NCI-H2196 (cell line): ENCODE data around the gene PCDHGC3.

Experiments
- DNase-seq: peaks from one replicate; lab custom pipeline; 2025; ENCODE audit not compliant: unreplicated experiment; lab: John Stamatoyannopoulos, UW

The PCDHGC3 gene

DNA sequence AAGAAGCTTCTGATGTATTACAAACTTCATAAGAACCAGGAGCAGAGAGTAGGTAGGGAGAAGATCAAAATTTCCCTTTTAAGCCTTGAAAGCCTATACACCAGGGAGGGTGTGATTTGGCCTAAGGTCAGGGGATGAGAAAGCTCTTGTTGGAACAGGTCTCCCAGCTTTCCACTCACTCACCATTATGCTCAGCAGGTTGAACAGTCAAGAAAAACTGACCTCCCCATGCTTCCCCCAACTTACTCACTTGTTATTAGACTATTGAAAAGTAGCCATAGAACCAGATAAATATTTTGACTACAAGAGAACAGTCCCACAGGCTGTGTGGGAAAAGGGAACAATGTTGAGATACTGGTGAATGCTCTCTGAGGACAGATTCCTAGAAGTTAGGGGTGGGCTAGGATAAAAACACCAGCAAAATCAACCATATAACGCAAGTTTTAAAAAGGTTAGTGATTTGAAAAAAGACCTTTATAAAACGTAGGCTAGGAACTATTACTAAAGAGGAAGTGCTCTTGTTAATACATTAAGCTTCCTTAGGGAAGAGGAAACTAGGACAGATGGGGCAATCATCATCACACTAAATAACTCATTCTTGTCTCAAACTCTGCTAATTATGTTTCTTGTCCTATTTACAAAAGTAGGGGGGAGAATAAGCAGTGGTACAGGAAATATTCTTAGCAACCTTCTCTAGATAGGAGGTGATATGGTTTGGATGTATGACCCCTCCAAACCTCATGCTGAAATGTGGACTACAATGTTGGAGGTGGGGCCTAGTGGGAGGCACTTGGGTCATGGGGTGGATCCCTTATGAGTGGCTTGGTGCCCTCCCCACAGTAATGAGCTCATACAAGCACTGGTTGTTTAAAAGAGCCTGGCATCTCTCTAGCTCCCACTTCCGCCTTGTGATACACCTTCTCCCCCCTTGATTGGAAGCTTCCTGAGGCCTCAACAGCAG, 44.1 kb downstream of the PCDHGC3 start:
- no peak for DNase-seq

DNA sequence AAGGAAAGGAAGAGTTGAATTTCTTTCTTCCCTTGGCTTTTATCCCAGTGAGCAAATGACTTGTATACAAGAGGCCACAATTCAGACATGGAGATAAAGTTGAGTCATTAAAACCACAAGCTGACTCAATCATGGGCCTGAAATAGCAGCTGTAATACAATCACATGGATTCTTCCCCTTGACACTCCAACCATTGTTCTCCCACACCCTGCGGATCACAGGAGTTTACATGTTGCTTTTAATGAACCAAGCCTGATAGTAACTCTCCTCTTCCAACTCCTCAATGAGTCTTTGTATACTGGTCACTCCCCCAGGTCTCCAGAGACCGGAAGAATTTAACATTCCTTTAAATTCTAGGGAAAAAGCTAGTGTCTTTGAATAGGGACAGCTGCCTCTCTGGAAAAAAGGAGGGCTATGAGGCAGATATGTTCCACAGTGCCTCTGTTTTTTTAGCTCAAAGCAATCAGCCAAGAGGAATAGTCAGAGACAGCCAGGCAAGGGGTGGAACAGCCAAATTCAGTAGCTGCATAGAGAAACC, 45.5 kb downstream of the PCDHGC3 start:
- peak; percentile 79 for DNase-seq

DNA sequence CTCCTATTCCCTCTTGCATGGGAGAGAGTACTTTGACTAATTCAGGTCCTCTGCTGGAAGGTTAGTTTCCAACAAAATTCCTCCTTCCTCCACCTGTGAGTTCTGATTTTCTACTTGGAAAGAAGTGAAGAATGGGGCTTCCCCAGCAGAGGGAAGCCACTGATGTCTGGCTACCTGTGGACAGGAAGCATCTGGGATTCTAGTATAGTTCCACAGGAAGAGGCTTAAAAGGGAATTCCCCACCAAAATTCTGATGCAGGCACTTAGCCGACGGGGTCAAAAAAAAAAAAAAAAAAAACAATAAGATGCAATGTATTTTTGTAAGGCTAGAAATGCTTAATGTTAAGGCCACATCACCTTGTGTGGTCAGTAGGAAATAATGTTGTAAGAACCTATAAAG, 46.5 kb downstream of the PCDHGC3 start:
- no peak for DNase-seq

DNA sequence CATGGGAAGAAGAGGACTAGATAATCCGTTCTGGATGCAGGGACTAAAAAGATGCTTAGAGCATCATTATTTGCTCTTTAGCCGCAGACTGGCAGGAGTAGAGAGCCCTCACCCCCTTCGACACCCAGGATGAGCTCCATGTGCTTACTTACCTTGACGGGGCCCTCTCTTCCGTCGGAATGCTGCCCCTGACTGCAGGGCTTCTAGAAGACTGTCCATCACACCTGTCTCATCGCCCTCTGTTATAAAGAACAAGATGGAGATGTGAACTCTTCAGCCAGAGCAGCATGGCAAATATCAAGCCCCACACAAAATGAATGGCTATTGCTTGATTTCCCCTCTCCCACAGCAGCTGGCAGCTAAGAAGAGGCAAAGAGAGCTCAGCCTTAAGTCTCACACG, 48.2 kb downstream of the PCDHGC3 start:
- no peak for DNase-seq

DNA sequence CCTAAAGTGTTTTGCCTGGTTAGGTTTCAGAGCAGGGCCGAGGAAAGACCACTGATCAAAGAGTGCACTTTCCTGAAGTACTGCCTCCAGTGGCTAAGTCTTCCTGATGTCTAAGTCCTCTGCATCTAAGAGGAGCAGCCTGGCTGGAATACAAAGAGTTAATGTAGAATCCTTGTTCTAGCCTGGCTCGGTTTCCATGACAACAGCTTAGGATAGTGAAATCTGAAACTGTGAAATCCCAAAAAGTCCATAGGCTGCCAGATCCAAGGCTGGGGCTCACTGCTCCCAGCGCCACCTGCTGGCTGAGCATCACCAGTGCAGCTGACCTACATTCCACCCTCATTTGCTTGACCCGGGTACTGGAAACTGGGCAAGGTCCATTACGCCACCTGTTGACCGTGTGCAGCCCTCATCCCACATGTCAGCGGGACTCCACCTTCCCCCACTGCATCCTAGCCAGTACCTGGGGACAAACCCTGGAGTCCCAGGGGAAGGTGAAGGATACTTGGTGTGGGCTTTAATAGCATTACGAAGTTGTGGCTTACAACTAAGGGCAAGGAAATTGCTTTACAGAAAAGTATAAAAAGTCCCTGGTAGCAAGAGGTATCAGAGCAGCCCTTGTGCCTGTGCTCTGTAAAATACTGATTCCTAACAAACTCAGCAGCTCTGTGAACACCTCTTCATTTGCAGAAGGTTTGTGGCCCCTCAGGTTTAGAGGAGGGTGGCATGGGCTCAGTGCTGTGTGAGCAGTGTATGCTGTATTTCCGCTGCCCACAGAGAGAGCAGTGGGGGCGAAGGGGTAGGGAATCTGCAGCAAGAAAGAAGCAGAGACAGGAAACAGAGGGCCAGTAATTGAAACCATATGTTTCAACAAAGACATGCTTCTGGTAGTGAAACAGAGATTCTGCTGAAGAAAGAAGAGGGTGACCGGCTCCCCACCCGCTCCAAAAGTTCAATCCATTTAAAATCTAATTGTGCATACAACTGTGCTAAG, 49.1 kb downstream of the PCDHGC3 start:
- peak; percentile 92 for DNase-seq

DNA sequence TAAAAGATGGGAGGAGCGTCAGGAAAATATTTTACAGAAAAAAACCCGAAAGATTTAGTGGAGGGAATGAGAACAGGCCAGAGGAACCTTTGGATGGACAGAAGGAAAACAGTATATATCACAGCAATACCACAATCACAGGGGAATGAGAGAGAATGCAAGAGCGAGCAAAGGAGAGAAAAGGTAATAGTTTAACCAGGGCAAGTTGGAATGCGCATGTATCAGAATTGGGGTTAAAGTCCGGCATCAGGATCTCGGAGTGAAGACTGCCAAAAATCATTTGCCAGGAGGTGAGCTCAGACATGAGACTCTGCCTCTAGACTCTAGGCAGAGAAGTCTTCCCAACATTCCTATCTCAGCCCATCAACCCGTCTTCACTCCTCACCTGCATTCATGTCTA, 49.9 kb downstream of the PCDHGC3 start:
- no peak for DNase-seq

DNA sequence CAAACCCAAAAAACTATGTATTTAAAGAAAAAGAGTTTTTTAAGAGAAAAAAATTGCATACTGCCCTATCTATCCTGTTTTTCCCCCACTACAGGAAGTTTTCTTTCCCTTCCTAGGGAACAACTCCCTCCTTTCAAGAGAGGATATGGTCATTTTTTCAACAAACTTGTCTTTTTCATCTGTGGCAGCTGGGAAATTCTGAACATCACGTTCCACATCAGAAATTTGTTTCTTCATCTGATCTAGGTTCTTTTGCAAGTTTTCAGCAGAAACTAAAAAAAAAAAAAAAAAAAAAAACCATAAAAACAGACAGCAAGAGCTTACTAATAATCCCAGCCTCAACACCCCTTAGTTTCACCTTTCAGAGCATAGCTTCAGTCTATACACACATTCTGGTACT, 51.7 kb downstream of the PCDHGC3 start:
- no peak for DNase-seq
